OCI-LY3 (cell line): ENCODE data around the gene GLTP.

ENCODE experiments used
- EZH2phosphoT487 ChIP-seq: fragments of 200-600 bp; shearing (Covaris generic); IDR thresholded peaks from 2 replicates; pipeline ENCODE4 v1.6.1; 2018; ENCODE audit warnings: antibody characterized with exemption, mixed run types, low read depth
- TF ChIP-seq, protein P1 (sequence below): fragments of 200-600, 300-600 bp; sonication (generic); IDR thresholded peaks from 2 replicates; pipeline ENCODE4 v1.5.1; 2014; ENCODE audit warnings: antibody characterized with exemption, low read length, low read depth

DNA sequence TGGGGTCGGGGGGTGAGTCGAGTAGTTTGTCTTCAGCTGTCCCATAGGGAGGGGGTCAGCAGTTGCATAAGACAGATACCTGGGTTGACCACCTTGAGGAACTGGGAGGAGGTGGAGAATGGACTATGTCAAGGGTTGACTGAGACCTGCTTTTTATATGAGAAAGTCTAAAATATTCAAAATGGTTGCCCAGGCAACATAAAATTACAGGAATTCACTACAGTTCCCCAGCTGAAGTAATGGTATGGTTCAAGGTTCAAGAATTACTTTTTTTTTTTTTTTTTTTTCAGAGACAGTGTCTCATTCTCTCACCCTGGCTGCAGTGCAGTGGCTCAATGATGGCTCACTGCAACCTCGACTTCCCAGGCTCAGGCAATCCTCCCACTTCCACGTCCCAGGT is 14.6 kb upstream of the GLTP start:
- no peak for TF ChIP-seq EZH2phosphoT487
- TF ChIP-seq, protein P1, sequence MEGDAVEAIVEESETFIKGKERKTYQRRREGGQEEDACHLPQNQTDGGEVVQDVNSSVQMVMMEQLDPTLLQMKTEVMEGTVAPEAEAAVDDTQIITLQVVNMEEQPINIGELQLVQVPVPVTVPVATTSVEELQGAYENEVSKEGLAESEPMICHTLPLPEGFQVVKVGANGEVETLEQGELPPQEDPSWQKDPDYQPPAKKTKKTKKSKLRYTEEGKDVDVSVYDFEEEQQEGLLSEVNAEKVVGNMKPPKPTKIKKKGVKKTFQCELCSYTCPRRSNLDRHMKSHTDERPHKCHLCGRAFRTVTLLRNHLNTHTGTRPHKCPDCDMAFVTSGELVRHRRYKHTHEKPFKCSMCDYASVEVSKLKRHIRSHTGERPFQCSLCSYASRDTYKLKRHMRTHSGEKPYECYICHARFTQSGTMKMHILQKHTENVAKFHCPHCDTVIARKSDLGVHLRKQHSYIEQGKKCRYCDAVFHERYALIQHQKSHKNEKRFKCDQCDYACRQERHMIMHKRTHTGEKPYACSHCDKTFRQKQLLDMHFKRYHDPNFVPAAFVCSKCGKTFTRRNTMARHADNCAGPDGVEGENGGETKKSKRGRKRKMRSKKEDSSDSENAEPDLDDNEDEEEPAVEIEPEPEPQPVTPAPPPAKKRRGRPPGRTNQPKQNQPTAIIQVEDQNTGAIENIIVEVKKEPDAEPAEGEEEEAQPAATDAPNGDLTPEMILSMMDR: no peak
